Fibroblast of the aortic adventitia (primary cell): ENCODE measurements around the gene APOL4. TPM values are rescaled to one million over a fixed set of nuclear protein-coding genes. Genes with fewer than 3 reads are reported as not detected.

Experiments used
- DNase-seq: peaks from one replicate; pipeline ENCODE4 v3.0.0-alpha.2; 2010; ENCODE audit warnings: low read depth
- H3K4me3 ChIP-seq: 2 replicates; pipeline ENCODE4 v1.5.1; 2011; ENCODE audit warnings: low read depth, mild to moderate bottlenecking, control low read depth, low read length, moderate library complexity
- total RNA-seq: library from RNA; depleted of rRNA; stranded (reverse); fragments of >200 nt; gene quantifications from 2 replicates; pipeline ENCODE4 v1.2.3, GENCODE V29; 2012; ENCODE audit warnings: low replicate concordance
- TF ChIP-seq, protein P1 (sequence below): IDR thresholded peaks from 2 replicates; pipeline ENCODE4 v1.5.1; 2011; ENCODE audit warnings: mild to moderate bottlenecking, low read length, control low read depth, inconsistent platforms; ENCODE audit not compliant: insufficient read depth

APOL4 gene
- total RNA-seq, 1 donor = 2.0 TPM

GRCh38 chr22:36177160-36177559 is 24.4 kb downstream of the APOL4 start:
- DNase-seq = no peak
- TF ChIP-seq, protein P1, sequence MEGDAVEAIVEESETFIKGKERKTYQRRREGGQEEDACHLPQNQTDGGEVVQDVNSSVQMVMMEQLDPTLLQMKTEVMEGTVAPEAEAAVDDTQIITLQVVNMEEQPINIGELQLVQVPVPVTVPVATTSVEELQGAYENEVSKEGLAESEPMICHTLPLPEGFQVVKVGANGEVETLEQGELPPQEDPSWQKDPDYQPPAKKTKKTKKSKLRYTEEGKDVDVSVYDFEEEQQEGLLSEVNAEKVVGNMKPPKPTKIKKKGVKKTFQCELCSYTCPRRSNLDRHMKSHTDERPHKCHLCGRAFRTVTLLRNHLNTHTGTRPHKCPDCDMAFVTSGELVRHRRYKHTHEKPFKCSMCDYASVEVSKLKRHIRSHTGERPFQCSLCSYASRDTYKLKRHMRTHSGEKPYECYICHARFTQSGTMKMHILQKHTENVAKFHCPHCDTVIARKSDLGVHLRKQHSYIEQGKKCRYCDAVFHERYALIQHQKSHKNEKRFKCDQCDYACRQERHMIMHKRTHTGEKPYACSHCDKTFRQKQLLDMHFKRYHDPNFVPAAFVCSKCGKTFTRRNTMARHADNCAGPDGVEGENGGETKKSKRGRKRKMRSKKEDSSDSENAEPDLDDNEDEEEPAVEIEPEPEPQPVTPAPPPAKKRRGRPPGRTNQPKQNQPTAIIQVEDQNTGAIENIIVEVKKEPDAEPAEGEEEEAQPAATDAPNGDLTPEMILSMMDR = no peak
- no peak overlapping the region for H3K4me3 ChIP-seq

DNA sequence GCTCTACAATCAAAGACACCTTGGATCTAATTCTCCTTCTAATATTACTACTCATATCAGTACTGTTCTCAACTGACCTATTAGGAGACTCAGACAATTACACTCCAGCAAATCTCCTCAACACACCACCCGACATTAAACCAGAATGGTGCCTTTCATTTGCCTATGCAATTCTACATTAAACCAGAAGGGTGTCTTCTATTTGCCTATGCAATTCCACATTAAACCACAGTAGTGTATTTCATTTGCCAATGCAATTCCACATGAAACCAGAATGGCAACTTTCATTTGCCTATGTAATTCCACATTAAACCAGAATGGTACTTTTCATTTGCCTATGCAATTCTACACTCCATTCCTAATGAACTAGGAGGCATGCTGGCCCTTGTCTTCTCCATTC is 25.7 kb downstream of the APOL4 start:
- no peak overlapping the region for H3K4me3 ChIP-seq
- TF ChIP-seq, protein P1 = no peak
- DNase-seq = no peak

DNA sequence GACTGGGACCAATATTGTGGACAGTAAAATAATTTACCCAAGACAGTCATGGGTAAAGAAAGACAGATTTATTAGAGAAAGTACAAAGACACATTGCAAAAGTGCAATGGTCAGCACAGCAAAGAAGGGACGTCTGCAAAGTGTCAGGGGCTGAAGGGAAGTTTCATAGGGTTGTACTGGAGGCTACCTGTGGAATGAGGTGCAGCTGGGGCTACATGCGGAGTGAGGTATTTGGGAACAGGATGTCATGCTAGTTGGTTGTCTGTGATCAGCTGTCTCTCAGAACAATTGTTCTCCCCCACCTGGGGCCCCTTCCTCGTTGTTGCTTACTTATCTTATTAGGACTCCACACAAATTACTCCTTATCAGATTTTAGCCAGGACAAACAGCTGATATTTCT is 29.7 kb downstream of the APOL4 start:
- no peak for DNase-seq
- no peak overlapping the region for H3K4me3 ChIP-seq
- TF ChIP-seq, protein P1 = no peak

DNA sequence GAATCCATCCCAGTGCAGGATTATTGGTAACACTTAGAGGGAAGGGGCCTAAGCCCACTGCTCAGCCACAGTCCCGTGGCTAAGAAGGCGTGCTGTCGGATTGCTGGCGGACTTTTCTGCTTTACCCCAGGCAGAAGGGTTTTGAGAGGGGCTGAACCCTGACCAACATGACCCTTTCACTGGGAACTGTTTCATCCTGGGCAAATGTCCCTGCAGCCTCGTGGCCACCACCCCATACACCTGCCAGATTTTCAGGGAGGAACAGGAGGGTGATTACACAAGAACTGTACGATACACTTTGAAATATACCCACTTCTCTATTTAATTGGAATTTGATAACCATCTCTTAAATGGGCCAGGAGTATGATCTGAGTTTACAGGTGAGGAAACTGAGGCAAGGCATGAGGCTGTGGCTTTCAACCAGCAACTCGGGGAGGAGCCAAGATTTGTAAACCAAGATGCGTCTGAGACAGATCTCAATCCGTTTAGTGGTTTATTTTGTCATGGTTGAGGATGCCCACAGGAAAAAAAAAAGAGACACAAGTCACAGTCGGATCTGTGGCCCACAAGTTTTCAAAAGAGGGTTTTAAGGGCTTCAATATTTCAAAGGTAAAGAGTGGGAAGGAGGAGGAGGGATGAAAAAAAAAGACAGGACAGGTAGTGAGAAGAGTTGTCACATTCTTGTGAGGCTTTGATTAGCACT is 34.9 kb downstream of the APOL4 start:
- no peak for DNase-seq
- TF ChIP-seq, protein P1 = no peak
- no peak overlapping the region for H3K4me3 ChIP-seq

- no peak for DNase-seq
- H3K4me3 ChIP-seq = no peak overlapping the region
- TF ChIP-seq, protein P1 = no peak
Measured at GRCh38 chr22:36166086-36166485, 35.5 kb downstream of the APOL4 start.

DNA sequence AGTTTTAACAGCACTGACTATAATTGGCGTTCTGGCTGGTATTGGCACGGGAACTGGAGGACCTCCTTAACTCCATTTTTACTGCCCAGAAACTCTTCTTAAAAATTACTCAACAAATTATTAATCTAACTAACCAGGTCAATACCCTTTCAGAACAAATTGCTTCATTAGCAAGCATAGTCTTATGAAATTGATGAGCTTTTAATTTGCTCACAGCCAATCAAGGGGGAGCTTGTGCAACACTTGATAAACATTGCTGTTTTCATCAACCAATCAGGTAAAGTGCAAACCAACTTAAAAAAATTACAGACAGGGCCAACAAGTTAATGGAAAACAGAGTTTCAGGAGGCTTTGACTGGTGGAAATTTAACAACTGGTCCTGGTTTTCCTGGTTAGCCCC is 36.5 kb downstream of the APOL4 start:
- H3K4me3 ChIP-seq = no peak overlapping the region
- TF ChIP-seq, protein P1 = no peak
- DNase-seq = no peak

DNA sequence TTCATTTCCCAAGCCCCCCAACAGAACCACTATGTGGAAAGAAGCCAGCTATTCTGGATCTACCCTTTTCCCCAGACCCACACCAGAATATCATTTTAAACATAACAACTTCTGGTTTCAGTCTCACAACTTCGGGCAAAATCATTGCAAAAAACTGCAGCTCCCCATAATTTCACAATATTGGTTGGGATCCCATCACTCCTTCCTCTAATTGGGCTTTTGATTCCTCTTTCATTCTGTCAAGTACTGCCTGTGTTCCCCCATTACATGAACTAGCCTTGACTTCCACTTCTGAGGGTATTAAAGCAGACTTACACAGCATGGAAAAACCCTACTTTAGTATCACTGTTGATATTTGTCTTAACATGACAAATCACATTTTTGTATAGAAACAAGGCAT is 37.0 kb downstream of the APOL4 start:
- TF ChIP-seq, protein P1 = no peak
- H3K4me3 ChIP-seq = no peak overlapping the region
- no peak for DNase-seq
